ENCODE results near the gene KCNC4.

The KCNC4 gene

DNA sequence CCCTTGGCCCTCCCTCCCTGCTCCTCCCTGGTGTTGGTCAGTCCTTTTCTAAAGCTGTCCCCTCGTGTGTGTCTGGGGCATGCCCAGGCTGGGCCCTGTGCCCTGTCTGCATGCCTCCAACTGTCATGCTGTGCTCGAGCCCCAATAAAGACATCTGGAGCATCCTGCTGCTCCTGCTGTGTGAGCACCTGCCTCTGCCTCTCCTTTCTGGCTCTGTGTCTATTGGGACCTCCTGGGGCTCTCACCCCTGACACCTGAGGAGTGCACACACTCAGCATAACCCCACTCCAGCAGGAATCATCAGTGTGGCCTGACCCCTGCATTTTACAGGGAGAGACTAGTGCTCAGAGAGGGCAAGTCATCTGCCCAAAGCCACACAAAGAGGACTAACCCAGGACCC is 23.7 kb downstream of the KCNC4 start:
- no peak for DNase-seq

DNA sequence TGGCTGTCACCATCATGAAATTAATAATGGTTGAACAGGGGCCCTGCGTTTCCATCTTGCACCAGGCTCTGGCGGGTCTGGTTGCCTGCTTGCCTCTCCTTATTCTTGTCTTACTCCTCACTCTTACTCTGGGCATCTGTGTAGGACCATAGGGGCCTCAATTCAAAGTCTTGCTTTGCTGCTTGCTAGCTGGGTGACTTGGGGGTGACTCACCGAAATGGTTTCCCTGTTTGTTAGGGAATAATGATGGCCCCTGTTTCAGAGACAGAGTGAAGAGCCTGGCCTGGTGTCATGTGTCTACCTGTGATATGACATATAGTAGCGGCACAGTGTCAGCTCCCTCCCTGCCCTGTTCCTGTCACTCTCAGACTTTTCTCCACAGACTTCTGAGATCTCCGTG is 24.6 kb downstream of the KCNC4 start:
- peak in 1 of 2 experiments; percentile 33 for DNase-seq

DNA sequence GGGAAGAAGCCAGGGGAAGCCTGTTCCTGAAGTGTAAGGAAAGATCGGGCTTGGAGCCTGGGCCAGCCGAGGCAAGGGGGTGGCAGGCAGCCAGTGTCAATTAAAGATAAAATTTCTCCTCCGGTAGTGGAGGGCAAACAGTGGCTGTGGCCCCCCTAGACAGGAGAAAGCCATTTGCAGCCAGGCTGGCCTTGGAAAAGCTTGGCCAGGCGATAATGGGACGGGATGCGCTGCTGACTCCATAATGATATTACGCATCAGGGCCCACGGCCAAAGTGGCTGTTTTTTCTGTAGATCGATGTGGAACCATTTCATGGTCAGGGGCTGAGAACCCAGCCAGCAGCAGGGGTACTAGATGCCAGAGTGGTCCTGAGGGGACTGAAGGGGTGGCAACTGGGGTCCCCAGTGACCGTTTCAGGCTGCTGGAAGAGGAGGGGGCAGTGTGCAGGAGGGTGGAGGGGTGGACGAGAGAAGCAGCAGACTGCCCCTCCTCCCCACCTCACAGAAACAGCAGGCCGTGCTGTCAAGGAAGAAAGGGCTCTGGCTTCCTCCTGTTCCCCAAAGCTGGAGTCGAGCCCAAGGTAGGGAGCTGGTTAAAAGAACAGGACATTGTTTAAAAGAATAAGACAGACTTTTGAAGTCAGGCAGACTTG is 25.2 kb downstream of the KCNC4 start:
- DNase-seq = no peak

DNA sequence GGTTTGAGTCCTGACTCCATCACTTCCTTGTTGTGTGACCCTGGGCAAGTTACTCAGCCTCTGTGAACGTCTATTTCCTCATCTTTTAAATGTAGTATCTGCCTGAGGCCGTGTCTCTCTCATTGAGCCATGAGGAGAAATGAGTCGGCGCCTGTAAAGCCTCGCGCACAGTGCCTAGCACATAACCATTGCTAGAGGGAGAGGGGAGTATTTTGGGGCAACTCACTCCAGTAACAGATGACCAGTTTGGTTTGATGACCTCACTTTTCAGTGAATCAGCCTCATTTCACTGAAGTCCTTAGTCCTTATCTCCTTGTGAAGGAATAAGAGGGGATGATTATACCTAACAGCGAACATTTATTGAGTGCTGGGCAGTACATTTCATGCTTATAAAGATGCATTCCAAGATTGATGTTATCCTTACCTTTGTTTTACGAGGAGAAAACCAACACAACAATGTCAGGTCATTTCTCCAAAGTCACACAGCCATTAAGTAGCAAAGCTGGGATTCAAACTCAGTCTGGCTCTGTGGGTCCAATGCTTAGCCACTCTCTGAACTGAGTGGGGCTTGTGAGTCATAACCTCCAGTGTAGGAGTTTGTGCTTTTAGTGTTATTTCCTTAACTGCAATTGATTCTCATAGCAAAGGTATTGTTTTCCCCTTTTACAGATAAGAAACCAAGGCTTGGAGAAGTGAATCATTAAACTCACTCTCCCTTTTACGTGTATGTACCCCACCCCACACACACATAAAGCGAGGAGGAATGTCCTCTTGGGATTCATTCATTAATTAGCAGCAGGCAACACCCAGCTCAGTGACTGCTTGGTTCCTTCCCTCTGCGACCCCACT is 25.9 kb downstream of the KCNC4 start:
- DNase-seq = peak; percentile 77 to 79

DNA sequence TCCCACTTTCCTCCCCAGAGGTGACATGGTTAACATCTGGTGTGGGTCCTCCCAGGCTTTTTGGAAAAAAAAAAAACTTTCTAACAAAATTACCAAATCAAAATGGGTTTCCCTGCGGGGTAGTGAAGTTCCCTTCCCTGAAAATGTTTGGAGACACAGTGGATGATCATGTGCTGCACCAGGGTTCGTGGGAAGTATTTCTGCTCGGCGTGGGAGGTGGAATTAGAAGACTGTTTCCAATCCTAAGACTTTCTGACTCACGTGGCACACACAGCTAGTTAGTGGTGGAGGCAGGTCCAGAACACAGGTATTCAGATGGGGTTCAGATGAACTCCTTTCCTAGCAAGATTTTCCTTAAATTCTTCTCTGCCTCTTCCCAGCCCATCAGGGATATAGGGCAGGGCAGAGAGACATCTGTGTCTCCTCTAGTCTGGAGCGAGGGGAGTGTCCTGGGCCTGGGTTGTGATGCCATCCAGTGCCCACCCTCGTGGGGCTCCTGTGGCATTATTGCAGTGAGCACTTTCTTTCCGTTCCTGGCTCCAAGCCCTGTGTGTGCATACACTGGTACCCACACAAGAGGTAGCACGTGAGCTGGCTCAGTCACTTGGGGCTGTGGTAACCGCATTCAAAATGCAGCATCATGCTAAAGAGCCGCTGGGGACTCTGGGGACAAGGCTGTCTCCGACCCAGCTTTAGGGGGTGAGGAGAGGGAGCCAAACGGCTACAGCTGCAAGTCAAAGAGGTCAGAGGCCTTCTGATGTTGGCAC is 27.5 kb downstream of the KCNC4 start:
- DNase-seq = peak in 1 of 2 experiments; percentile 39

DNA sequence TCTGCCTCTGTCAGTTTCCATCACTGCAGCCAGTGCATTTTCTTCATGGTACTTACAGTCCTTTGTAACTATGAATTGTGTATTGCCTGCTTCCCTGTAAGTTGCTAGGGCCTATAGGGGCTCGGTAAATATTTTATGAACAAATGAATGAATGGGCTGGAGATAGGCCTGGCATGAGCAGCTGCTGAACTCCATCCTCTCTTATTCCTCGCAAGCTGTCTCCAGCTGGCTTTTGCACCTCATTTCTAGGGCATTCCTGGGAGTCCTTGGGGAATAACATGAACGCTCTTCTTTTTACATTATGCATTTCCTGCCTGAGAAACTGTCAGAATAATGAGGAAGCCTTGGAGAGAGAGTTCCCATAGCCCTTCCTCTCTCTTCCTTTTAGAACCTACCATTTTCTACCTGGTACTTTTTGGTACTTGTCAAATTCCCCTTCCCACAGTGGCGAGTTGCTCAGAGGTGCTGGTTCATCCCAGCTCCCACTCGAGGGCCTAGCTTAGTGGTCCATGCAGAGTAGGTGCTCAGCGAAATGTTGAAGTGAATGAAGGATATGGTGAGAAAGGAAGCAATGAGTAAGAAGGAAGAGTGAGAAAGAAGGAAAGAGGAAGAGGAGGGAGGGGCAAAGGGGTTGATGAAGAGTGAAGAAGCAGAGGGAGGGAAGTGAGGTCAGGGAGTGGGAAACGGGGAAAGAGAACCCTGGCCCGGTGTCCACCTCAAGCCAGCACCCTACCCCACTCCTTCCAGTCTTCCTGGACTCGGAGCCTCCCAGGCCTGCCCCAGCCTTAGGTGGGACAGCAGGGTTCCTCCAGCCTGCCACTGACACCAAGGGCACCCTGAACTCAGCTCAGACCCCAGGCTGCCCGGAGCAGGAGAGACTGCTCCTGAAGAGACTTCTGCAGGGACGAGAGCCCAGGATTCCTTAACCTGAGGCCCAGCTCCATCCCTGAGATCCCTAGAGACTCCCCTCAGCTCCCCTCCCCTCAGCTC is 29.6 kb downstream of the KCNC4 start:
- DNase-seq = no peak

DNA sequence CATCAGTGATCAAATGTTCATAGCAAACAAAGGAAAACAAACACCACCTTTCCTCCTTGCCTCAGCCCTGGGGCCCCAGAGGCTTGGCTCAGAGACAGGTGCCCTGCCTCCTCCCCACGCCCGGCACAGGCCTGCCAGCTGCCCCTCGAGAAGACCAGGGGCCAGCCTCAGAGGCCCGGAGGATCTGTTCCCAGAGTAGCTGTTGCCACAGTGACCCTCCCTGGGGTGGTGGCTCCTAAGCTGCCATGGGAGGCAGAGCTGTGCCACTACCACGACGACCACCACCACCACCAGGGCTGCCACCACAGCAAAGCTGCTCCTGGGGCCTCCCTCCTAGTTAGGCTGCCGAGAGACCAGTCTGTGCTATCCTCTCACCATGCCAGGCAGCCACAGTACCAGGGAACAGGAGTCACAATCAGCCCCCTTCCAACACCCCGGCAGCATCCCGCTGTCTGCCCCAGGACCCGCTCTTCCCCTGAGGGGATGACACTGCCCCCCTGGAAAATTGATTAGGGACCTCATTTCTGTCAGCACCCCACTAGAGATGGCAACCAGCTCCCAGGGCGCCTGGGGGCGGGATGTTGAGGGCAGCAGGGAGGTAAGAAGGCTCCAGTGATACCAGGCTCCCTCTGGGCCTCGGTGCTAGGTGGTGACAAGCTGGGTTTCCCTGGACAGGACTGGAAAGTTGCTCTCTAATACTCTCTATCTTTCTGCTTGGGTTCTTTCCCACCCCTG is 30.5 kb downstream of the KCNC4 start:
- no peak for DNase-seq

DNA sequence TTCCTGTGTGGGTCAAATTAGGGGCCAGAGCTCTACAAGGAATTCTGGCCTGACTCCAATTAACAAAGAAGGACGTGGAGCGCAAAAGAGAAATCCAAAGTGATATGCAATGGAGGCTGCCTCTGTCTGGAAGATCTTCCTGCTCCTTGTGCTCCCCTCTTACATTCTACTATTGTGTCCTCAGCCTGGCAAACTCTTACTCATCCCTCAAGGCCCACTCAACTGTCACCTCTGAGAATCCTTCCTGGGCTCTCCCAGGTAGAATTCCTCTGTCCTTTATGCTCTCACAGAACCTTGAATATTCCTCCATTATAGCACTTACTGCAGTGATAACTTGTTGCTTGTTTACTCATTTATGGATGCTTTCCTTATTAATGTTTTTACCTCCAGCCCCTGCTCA is 31.4 kb downstream of the KCNC4 start:
- DNase-seq = no peak

DNA sequence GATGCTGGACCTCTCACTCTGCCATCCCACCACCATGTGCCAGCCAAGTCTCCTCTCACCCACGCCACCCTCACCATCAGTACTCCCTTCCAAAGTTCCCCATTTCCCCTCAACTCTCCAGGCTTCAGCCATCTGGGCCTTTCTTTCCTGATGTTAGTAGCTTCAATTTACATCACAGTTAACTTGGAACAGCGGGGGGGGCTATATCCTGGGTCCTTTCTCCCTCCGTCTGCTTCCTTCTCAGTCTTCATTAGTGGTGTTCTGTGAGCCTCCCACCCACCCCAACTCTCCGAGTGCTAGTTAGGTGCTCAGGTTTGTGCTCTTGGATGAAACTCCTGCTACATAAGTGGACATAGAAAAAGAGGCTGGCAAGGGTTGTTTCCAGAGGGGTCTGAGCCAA is 31.9 kb downstream of the KCNC4 start:
- DNase-seq = no peak

DNA sequence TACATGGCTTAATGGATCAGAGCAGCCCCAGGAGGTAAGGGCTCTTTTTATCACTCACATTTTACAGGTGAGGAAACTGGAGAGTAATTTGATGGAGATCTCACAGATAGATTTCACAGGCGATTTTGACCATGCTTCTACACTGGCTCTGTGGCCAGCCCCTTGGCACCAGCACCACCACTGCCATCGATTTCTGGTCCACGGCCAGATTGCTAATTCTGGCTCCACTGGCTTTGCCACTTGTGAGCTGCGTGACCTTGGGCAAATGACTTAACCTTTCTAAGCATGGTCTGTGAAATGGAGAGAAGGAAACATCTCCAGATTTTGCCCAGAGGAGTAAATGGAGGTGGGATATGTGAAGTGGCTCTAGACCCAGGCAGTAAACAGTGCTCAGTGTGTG is 32.6 kb downstream of the KCNC4 start:
- DNase-seq = no peak

DNA sequence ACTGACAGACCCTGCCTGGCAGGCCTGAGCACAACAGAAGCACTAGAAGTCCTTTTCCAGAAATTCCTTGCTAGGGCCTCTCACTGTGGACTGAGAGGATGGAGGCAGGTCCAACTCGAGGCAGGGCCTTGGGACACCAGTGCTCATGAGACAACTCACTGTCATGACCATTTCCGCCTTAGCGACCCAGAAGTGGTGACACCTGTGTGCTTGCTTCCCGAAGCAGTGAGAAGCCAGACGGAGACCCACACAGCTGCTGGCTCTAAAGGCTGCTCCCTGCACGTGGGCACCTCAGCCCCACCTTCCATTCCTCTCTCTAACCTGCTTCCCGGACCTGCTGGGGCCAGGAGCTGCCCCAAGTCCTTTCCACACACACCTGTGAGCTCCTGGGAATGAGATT is 33.0 kb downstream of the KCNC4 start:
- DNase-seq = no peak

DNA sequence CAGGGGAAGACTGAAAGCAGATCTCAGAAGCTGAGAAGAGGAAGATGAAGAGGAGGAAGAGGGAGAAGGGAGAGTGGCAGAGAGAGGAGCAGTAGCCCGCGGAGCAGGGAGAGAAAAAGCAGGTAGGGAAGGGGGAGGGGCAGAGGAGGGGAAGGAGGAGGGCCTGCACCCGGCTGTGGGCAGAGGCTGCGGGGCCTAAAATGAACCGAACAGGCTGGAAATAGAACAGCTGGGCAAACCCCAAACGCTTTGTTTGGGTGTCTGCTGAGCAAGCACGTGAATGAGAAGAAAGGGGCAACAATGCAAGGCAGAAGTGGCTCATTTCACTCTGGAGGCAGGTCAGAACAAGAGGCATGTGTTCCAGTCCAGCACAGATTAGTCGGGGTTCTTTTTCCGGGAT is 33.5 kb downstream of the KCNC4 start:
- DNase-seq = peak in 1 of 2 experiments; percentile 42

DNA sequence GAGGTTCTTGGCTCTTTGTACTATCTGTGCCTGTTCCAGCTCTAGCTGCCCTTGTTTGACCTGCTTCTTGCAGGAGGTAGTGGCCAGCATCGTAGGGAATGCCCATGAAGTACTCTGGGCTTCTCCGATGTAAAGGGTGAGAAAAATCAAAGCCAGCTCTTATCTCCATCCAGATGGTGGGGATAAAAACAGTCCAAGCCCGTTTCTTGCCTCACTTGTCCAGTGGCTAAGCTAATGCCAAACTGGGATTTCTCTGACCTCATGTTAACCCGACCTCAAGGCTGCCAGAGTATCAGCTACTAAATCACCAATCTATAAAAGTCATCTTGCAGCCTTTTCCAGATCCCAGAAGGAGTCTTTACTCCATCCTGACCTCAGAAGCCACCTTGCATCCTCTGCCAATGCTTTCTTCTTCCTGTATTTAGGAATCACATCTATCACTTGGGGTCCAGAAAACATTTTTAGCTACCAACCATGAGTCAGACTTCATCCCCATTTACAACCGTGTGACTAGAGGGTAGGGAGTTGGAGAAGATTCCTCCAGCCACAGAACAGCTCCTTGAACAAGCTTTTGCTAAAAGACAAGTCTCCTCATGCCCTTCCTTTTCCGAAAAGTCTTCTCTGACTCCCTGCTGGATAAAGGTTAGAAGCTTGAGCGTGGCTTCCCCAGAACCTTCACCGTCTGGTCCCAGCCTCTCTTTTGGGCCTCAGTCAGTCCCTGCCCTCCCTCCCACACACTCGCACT is 35.9 kb downstream of the KCNC4 start:
- no peak for DNase-seq

DNA sequence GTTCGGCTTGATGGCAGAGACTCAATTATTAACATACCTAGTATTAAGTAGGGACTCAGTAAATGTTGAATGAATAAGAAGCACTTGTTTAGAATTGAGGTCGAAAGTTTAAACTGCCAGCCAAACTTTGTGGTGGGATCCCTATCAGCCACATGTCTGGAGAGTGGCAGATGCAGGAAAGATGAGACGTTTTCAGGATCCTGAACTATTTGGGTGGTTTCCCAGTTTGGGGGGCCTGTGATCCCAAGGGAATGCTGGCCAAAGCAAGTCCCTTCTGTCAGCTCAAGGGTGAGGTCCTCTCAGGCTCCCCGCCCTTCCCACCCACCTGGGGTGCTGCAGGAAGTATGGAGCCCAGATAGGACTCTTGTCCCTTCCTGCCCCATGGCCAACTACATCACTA is 38.6 kb downstream of the KCNC4 start:
- no peak for DNase-seq

DNA sequence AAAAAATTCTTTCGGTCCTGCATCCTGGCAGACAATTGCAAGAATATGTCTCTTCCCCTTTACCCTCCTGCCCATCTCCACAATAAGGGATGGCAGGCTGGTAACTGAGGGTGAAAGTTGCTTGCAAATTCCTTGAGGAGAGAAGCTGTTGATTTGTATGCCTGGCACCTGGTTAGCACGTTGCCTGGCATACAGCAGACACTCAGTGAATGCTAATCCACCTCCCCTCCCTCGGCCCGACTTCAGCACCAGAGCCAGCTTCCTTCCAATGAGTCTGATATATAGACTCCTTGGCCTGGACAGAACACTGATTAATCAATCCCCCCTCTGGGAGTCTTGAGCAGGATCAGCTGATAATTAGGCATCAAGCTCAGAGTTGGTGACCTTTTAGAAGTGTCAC is 39.1 kb downstream of the KCNC4 start:
- no peak for DNase-seq

DNA sequence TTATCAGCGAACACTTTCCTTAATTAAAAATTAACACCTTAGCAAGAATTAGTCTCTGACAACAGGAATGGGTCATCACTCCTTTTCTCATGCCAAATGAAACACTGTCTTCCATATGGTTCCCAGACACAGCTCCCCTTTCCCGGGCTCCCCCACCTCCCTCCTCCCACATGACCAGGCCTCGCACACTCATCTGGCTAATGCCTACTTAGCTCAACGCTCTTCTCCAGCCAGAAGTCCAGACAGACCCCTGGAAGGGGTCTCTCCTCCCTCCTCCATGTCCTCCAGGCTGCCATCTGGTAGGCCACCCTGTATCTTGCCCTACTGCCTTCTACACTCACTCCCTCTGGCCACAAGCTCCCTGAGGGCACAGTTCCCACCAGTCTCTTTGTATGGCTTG is 39.9 kb downstream of the KCNC4 start:
- DNase-seq = no peak

DNA sequence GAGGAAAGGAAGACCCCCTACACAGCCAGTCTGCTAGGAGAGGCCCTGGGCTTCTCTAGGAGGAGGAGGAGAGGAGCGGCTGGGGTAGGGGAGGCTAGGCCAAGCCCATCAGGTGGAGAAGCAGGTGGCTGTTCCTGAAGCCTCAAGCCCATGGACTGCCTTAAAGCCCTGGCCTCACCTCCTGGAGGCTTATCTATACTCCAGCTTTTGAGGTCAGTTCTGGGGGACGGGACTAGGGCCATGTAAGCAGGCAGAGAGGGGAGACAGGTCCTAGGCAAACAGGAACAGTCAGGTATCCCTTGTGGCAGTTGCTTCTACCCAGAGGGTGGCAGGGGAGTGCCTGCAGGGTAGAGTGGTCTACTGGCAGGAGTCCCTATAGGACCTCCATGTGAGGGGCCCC is 40.6 kb downstream of the KCNC4 start:
- DNase-seq = no peak

DNA sequence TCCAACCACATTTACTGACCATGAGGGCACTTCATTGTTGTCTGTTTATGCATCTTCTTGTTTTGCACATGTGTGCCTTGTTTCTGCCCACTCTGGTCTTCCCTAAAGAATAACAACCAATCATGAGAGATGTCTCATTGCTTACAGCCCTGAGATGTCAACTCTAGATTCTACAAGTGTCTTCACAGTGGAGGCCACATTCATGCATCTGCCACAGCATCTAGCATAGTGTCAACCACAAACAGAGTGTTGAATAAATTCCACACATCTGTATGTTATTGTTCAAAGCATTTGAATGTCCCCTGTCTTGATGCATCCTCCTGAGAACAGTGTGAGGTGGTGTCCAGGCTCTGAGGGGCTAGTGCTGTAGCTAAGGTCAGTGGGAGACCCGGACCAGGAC is 43.1 kb downstream of the KCNC4 start:
- no peak for DNase-seq

DNA sequence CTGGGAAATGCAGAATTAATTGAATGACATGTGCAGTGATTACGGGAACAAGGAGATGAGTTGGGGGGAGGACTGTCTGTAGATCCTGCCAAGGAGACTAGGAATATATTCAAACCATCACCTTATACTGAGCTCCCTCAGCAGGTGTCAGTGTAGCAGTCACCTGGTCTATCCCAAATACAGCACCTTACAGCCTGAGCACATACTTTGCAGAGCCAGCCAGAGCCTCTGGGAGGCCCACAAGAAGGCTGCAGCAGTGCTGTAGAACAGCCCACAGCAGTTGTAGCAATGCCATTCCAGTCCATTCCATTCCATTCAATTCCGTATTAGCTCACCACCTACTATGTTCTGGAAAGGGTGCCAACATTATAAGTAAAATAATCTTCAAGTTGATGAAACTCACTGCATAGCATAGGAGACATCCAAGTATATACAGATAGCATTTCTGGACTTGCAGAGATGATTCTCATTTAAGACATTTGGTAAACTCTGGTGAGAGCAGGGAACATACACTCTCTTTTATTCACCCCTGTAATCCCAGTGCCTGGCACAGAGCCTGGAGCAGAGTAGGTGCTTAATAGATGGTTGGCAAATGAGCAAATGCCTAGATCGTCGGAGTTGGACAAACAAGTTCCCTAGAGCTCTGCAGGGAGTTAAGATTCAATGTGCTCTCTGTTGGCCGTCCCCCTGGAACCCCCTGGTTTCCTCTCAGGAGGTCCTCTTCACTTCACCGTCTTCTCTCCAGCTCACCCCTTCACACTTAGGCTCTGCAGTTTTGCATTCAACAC is 44.7 kb downstream of the KCNC4 start:
- DNase-seq = no peak

DNA sequence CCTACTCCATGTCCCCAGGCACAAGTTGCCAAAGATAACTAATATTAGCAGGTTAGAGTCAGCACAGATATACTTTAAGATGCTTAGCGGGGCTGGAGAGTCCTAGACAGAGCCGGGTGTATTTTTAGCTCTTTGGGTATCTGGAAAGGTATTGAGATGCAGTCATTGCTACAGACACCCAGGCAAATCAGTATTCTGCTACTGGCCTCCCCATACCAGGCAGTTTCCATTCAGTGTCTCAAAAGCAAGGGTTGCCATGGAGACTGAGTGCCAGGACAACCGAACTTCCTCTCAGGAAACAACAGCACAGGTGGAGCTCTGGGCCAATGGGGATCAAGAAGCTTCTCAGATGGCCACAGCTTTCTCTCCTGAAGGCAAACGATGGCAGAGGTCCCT is 45.3 kb downstream of the KCNC4 start:
- no peak for DNase-seq

All from activated T-cell treated with anti-CD3 and anti-CD28 coated beads, Interleukin-2, amount 50 U/mL, for 48 hours (primary cell).